Measurements from ENCODE around the gene OLIG2.

OLIG2 gene

GRCh38 chr21:33035147-33035546 is 9.4 kb downstream of the OLIG2 start:
- ChIA-PET POLR2A (no interaction called here), CTCF (no interaction called here)
- TF ChIP-seq CTCF (IDR thresholded peaks at IDR 0.05; ENCODE audit: insufficient read depth, low read length, missing control alignments): no peak
- DNase-seq (ENCODE audit: low read depth, low spot score): no peak
- no peak overlapping the region for H3K4me3 ChIP-seq (ENCODE audit: low read depth, low read length)

GRCh38 chr21:33036430-33037162 is 10.9 kb downstream of the OLIG2 start:
- TF ChIP-seq CTCF (IDR thresholded peaks at IDR 0.05; ENCODE audit: insufficient read depth, low read length, missing control alignments): no peak
- ChIA-PET POLR2A (no interaction called here), CTCF (no interaction called here)
- no peak for DNase-seq (ENCODE audit: low read depth, low spot score)
- no peak overlapping the region for H3K4me3 ChIP-seq (ENCODE audit: low read depth, low read length)

GRCh38 chr21:33037501-33037900 is 11.8 kb downstream of the OLIG2 start:
- no peak overlapping the region for H3K4me3 ChIP-seq (ENCODE audit: low read depth, low read length)
- POLR2A ChIA-PET: no interaction called here
- DNase-seq (ENCODE audit: low read depth, low spot score): no peak
- no peak for TF ChIP-seq CTCF (IDR thresholded peaks at IDR 0.05; ENCODE audit: insufficient read depth, low read length, missing control alignments)
- CTCF ChIA-PET: no interaction called here

GRCh38 chr21:33039536-33039935 is 13.8 kb downstream of the OLIG2 start:
- POLR2A ChIA-PET: no interaction called here
- DNase-seq (ENCODE audit: low read depth, low spot score): no peak
- CTCF ChIA-PET: no interaction called here
- no peak overlapping the region for H3K4me3 ChIP-seq (ENCODE audit: low read depth, low read length)
- TF ChIP-seq CTCF (IDR thresholded peaks at IDR 0.05; ENCODE audit: insufficient read depth, low read length, missing control alignments): no peak

- CTCF ChIA-PET: interaction anchor here (1.4 kb wide), 1 partner anchor 157 kb away, joined by 3 read pairs; no protein-coding TSS in a partner anchor
- POLR2A ChIA-PET: no interaction called here
- H3K4me3 ChIP-seq (ENCODE audit: low read depth, low read length): no peak overlapping the region
- no peak for TF ChIP-seq CTCF (IDR thresholded peaks at IDR 0.05; ENCODE audit: insufficient read depth, low read length, missing control alignments)
- no peak for DNase-seq (ENCODE audit: low read depth, low spot score)
Observed at GRCh38 chr21:33040215-33040614, 14.5 kb downstream of the OLIG2 start.

- CTCF ChIA-PET: no interaction called here
- POLR2A ChIA-PET: no interaction called here
- no peak for TF ChIP-seq CTCF (IDR thresholded peaks at IDR 0.05; ENCODE audit: insufficient read depth, low read length, missing control alignments)
- DNase-seq (ENCODE audit: low read depth, low spot score): no peak
- no peak overlapping the region for H3K4me3 ChIP-seq (ENCODE audit: low read depth, low read length)
Observed at GRCh38 chr21:33041981-33042380, 16.2 kb downstream of the OLIG2 start.

Data from AG04449 (cell line).